ENCODE results near the gene BLM. TPM values are rescaled to one million over a fixed set of nuclear protein-coding genes. Genes with fewer than 3 reads are reported as not detected.
A peak's percentile ranks its signal among the peaks of the same experiment; 100 is the strongest.

The BLM gene
- total and polyA plus RNA-seq, 2 of the 8 experiments (the other 6 are each of a cell fraction or from before 2014, with no cell fraction given): 15.2 to 46.7 TPM

- H3K4me1 ChIP-seq (replicated peaks in 1 of 4; ENCODE audit: control insufficient read depth in 3 of 4, insufficient read depth in 4 of 4, low read length in 3 of 4): peaks cover 0 to 4% (median 4%) of the 10 kb centered on the region in 4 experiments; a peak in 3 of 7 replicates
- H2BK20ac ChIP-seq (ENCODE audit: low read length): no peak overlapping the region
- DNase-seq (ENCODE audit: low read depth in 1 of 2, low spot score in 2 of 2) (no peak), FAIRE-seq (no peak)
- WGBS, 2 experiments (ENCODE audit: extremely low coverage in 1 of 2, insufficient coverage in 1 of 2, insufficient read length in 1 of 2, insufficient replicate concordance in 2 of 2, low coverage in 1 of 2, low lambda C conversion rate in 2 of 2, missing lambda C conversion rate in 1 of 2): 91% methylated on average over 4 of the region's 4 CpGs; no CpG with 5 or more reads in 1 of the 2 experiments
- no peaks in the 10 kb centered on the region for H3K79me2 ChIP-seq (ENCODE audit: control insufficient read depth in 1 of 2, insufficient read depth in 2 of 2, low read length in 2 of 2)
- H2BK12ac ChIP-seq (ENCODE audit: low read depth, low read length): no peak overlapping the region
- no peak overlapping the region for H3K4me3 ChIP-seq (ENCODE audit: extremely low read depth in 1 of 4, insufficient read depth in 2 of 4, low read depth in 3 of 4, low read length in 4 of 4)
- H2BK120ac ChIP-seq (replicated peaks; ENCODE audit: low read depth, low read length): no peak overlapping the region
- no peaks in the 10 kb centered on the region for H3K79me1 ChIP-seq (ENCODE audit: low read depth, low read length)
- TF ChIP-seq ATF3 (IDR thresholded peaks at IDR 0.05; ENCODE audit: insufficient read depth, low read depth, low read length) (no peak), SP4 (IDR thresholded peaks at IDR 0.05; ENCODE audit: low read length) (no peak), BACH1 (IDR thresholded peaks at IDR 0.05; ENCODE audit: low read length) (no peak)
- CTCF ChIA-PET (ENCODE audit: partially characterized antibody): interaction anchor here (0.6 to 3.2 kb wide), 4 partner anchors 9 to 168 kb away, joined by 4 to 20 read pairs (median 6); no protein-coding TSS in a partner anchor
- no peak overlapping the region for H3K23ac ChIP-seq (ENCODE audit: insufficient read length)
- H2BK5ac ChIP-seq (ENCODE audit: low read depth, low read length): no peak overlapping the region
- no peak overlapping the region for H4K91ac ChIP-seq (replicated peaks; ENCODE audit: insufficient read length, low read length)
- H3K27ac ChIP-seq (ENCODE audit: low read depth, low read length): no peak overlapping the region
- H3K23me2 ChIP-seq (ENCODE audit: low read depth, low read length): no peaks in the 10 kb centered on the region
- H4K5ac ChIP-seq (ENCODE audit: insufficient read length, low read depth, low read length): no peak overlapping the region
- peaks cover 7 to 60% (median 20%) of the 10 kb centered on the region in 4 experiments; a peak in 7 of 8 replicates for H3K36me3 ChIP-seq (ENCODE audit: control insufficient read depth in 2 of 4, insufficient read depth in 4 of 4, low read length in 3 of 4)
- no peak overlapping the region for H4K8ac ChIP-seq (ENCODE audit: extremely low read depth, insufficient read depth, low read length)
- no peaks in the 10 kb centered on the region for H4K20me1 ChIP-seq (replicated peaks in 1 of 2; ENCODE audit: control insufficient read depth in 1 of 2, insufficient read depth in 2 of 2, low read length in 2 of 2)
- H3K9me3 ChIP-seq (ENCODE audit: insufficient read depth in 2 of 2, low read depth in 1 of 2, low read length in 1 of 2): no peaks in the 10 kb centered on the region
- no peak overlapping the region for H2AK5ac ChIP-seq (ENCODE audit: low read depth, low read length)
- H2BK15ac ChIP-seq (ENCODE audit: low read length): no peak overlapping the region
- POLR2A ChIA-PET (ENCODE audit: partially characterized antibody): interaction anchor here (0.7 kb wide), 2 partner anchors 221 to 264 kb away, joined by 3 read pairs; no protein-coding TSS in a partner anchor
- no peak overlapping the region for H3K9ac ChIP-seq (replicated peaks in 1 of 4; ENCODE audit: extremely low read depth in 1 of 4, low read depth in 3 of 4, low read length in 3 of 4)
- H3K56ac ChIP-seq (replicated peaks; ENCODE audit: insufficient read length, low read depth, low read length): no peak overlapping the region
- H3K4me2 ChIP-seq (ENCODE audit: insufficient read depth in 1 of 2, low read depth in 2 of 2, low read length in 2 of 2): no peak overlapping the region
- no peak overlapping the region for H2AFZ ChIP-seq (ENCODE audit: low read length)
- no peaks in the 10 kb centered on the region for H3K27me3 ChIP-seq (replicated peaks in 1 of 4; ENCODE audit: control insufficient read depth in 3 of 4, extremely low read depth in 1 of 4, insufficient read depth in 3 of 4, low read length in 3 of 4)
- H3K4ac ChIP-seq (replicated peaks; ENCODE audit: insufficient read length, low read depth, low read length): peak overlapping the region; percentile 57
- H3K14ac ChIP-seq (ENCODE audit: insufficient read length): no peak overlapping the region
- H3K18ac ChIP-seq (ENCODE audit: extremely low read depth, low read length): no peak overlapping the region
Measured at GRCh38 chr15:90763366-90764099, 46.4 kb downstream of the BLM start.

All from H1 (cell line).